Left ventricle myocardium superior (tissue), 1 donor: Measurements from ENCODE around the gene LGALS3BP. TPM values are rescaled to one million over a fixed set of nuclear protein-coding genes. Genes with fewer than 3 reads are reported as not detected.
A peak's percentile ranks its signal among the peaks of the same experiment; 100 is the strongest.
"Not testable (repeated sequence)": the region's sequence is repeated elsewhere in the genome, so short reads cannot be mapped to it uniquely, and the experiment has no call there.

Experiments
- ATAC-seq: fragments of 200-7000 bp; cut with Tn5 transposase; one replicate; pipeline ENCODE4 v1.9.1; 2020; ENCODE audit warnings: mild to moderate bottlenecking, moderate library complexity
- DNase-seq: peaks from one replicate; pipeline ENCODE4 v3.0.0-alpha.2; 2020
- intact Hi-C: fragments of 100-400 bp; cut with micrococcal nuclease; formaldehyde crosslinking; loops from one replicate; pipeline ENCODE4 v1.11.0; 2022
- total RNA-seq: library from RNA; stranded (reverse); fragmentation: NEBNext Ultra II Directional; extraction: Animal tissue kit (Norgen Biotek cat#: 25700); gene quantifications from one replicate; pipeline ENCODE4 v1.2.1, GENCODE V29; 2021
- donor health status: DM: no; HTN: yes; CAD: no; lungs with severe emphysema.

The LGALS3BP gene
- total RNA-seq, 1 donor from 2014 or later, result 822 TPM

DNA sequence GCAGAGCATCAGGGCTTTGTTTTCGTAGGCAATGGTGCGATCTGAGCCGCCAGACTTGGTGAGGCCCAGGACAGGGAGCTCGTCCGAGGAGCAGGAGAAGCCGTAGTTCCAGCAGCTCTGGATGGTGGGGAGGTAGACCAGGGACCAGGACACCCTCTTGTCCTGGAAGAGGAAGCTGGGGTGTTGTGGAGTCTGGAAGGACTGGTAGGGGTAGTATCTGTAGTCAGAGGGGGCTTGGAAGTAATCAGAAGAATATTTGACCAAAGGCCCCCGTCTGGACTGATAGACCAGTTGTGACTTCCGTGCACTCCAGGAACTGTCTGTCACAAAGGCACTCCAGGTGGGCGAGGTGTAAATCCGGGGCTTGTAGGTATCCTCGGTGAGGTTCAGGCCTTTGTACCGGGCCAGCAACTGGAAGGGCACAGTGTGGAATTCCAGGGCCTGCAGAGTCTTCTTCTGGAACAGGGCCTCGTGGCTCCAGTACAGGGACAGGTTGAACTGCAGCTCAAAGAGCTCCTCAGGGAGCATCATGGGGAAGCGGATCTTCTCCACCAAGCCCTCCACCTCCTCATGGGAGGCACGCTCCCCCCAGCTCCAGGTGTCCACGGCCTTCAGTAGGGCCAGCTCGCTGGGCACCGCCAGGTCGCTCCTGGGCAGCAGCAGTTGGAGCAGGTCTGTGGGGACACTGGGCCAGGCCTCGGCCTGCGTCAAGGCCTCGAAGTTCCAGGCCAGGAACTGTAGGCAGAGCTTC lies 7.8 kb downstream of the LGALS3BP start:
- no peak for ATAC-seq
- intact Hi-C loops, result loop anchor here (5.0 to 10.0 kb wide), 2 partner anchors 47 to 100 kb away; partner anchors contain the start of gene TIMP2
- DNase-seq, result no peak

DNA sequence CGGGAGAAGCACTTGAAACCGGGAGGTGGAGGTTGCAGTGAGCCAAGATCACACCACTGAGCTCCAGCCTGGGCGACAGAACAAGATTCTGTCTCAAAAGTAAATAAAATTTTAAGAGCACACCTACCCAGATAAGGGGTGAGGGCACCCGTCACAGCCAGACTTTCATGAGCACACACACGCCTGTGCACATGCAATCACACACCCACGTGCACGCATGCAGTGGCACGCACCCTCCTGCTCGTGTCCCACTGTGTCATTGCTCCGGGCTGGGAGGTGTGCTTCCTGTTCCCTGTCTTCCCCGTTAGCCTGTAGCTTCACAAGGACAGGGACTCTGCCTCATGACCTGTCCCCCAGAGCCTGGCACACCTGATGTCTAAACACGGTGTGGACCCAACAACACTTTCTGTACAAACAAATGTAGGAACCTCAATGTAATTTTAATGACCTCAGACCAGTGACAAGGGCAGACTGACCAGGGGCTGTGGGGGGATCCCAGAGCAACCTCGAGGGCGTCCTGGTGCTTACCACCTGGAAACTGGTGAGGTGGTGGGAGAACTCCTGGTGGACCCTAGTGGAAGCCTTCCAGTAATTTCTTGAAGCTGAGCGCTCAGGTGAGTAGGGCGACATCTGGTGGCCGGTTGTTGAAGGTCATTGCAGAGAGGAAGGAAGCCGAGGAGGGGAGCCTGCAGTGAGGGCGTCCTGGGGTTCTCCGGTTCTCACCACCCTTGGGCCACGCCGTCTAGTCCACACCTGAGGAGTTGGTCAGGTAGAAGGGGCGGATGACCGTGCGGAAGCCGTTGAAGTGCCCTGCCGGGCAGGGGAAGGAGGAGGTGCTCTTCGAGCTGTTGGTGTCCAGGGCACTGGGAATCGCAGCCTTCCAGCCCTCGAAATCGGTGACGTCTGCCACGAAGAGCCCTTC lies 8.6 kb downstream of the LGALS3BP start:
- DNase-seq, result peak; percentile 90
- intact Hi-C loops, result loop anchor here (5.0 to 10.0 kb wide), 2 partner anchors 46 to 99 kb away; partner anchors contain the start of gene TIMP2
- ATAC-seq, result peak; percentile 51

DNA sequence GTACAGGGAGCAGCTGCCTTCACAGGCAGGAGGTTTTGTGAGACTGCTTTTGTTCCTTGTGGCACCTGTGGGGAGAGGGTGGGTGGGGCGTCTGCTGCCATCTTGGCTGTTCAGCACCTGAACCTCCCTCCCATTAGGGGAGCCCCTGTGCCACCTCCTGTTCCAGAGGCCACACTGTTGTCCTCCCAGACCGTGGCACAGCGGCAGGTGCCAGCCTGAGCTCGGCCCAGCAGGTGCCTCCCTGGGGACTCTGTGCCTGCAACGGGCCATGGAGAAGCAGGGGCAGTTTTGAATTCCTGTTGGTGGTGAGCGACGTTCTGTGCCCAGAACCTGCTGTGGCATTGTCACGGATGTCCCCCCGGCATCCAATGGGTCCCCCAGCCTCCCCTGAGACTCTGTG lies 9.9 kb downstream of the LGALS3BP start:
- intact Hi-C loops, result loop anchor here (5.0 to 10.0 kb wide), 2 partner anchors 45 to 98 kb away; partner anchors contain the start of gene TIMP2
- DNase-seq (no peak), ATAC-seq (no peak)

DNA sequence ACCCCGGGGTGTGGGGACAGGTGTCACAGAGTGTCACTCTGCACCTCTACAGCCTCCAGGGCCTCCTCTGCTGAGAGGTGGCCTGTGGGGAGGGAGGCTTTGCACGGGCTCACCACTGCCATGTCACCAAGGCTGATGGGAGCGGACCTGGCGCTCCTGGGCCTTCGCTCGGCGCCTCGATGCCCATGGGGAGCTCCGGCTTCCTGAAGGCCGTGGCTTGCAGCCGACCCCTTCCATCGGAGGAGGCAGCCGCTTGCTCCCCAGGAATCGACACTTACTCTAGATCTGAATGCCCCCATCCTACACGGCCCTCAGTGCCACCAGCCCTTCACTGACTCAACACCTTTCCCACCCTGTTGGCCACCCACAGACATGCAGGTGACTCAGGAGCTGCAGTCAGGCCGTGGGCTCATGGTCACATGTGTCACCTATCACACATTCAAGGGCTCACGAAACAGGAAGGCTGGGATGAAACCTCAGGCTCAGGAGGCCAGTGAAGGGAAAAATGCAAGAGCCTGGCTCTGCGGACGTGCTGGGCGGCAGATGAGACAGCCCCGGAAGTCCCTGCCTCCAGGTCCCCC lies 11.9 kb downstream of the LGALS3BP start:
- intact Hi-C loops, result no loop called here
- DNase-seq, result no peak

DNA sequence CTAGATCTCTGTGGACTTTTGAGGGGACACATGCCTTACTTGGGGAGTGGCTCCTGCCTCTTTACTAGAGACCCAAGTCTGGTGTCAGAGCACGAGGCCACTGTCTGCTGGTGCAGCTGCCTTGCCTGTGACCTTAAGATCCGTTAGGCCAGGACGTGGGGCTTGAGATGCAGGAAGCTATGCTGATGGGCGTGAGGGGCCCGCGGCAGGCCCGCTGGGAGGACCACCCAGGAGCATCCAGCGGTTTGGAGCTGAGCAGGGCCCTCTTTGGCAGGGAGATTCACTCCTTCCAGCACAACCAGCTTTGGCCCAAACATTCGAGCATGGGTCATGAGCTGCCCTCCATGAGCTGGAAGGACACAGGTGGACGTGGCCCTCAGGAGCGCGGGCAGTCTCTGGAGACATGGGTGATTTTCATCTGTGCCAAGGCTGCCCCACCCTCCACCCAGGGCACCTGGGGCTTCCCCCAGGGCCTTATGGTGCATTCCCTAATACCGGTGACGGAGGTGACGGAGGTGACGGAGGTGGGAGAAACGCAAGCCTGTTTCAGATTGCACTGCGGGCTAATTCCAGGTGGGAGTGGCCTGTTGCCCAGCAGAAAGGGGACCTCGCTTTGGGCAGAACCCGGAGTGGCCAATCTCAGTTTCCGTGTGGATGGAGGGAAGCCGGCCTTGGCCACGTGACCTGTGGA lies 12.7 kb downstream of the LGALS3BP start:
- intact Hi-C loops, result no loop called here
- ATAC-seq (no peak), DNase-seq (no peak)

More for the DNA sequence above, 11.9 kb downstream of the LGALS3BP start:
- no peak for ATAC-seq

DNA sequence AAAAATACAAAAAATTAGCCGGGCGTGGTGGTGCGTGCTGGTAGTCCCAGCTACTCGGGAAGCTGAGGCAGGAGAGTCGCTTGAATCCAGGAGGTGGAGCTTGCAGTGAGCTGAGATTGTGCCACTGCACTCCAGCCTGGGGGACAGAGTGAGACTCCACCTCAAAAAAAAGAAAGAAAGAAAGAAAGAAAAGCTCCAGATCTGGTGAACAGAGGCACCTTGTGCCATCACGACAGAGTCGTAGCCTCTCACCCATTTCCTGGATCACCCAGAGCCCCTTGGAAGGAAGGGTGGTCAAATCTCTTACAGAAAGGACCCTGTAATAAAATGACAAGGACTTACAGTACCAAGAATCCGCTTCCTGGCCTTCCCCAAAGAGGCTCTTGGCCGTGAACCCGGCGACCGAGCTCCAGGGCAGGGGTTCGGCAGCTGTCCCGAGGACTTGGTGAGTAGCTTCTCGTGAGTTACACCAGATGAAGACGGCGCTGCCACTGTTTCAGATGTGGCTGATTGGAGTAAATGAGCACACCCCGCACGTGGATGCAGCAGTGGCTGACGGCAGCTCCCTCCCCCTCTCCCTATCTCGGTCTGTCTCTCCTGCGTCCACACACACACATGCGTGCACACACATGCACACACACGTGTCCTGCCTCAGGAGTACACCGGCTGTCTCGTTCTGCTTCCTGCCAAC lies 13.5 kb downstream of the LGALS3BP start:
- intact Hi-C loops, result no loop called here
- ATAC-seq (no peak), DNase-seq (no peak)

DNA sequence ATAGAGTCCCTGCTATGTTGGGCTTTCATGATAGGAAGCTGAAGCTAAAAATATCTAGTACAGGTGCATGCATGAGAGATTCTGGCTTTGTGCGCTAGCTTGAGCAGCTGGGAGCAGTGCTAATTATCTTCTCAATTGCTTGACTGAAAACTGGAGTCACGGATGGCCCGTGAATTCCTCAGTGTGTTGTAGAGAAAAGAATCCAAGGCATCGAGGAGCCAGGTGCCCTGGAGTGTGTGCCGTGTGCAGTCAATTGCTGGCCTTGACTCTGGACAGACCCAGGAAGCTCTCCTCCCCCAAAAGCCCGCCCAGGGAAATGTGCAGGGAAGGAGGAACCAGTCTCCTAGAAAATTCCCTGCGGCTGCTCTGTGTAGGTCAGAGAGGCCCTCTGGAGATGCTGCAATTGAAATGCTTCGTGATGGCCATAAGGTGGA lies 14.2 kb downstream of the LGALS3BP start:
- DNase-seq (no peak), ATAC-seq (no peak)
- intact Hi-C loops, result no loop called here

DNA sequence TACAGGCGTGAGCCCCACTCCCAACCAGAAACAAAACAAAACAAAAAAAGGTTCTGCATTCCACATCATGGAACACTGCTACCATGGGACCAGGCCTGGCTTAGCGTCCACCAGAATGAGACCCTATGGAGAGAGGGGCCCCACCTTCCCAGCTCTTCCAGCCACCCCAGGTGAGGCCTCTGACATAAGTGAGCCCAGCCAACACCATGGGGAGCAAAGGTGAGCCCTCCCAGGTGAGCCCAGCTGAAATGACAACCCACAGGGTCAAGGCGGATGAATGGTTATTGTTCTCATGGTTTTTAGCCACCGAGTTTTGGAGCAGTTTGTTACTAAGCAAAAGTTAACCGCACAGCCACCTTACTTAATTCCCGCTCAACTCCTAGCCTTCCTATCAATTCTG lies 16.3 kb downstream of the LGALS3BP start:
- intact Hi-C loops, result no loop called here
- ATAC-seq (no peak), DNase-seq (no peak)

DNA sequence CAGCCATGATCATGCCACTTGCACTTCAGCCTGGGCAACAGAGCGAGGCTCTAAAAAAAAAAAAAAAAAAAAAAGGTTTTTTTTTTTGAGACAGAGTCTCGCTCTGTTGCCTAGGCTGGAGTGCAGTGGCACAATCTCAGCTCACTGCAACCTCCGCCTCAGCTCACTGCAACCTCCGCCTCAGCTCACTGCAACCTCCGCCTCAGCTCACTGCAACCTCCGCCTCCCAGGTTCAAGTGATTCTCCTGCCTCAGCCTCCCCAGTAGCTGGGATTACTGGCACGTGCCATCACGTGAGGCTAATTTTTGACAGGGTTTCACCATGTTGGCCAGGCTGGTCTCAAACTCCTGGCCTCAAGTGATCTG lies 16.8 kb downstream of the LGALS3BP start:
- intact Hi-C loops, DNase-seq, ATAC-seq: not testable (repeated sequence)

DNA sequence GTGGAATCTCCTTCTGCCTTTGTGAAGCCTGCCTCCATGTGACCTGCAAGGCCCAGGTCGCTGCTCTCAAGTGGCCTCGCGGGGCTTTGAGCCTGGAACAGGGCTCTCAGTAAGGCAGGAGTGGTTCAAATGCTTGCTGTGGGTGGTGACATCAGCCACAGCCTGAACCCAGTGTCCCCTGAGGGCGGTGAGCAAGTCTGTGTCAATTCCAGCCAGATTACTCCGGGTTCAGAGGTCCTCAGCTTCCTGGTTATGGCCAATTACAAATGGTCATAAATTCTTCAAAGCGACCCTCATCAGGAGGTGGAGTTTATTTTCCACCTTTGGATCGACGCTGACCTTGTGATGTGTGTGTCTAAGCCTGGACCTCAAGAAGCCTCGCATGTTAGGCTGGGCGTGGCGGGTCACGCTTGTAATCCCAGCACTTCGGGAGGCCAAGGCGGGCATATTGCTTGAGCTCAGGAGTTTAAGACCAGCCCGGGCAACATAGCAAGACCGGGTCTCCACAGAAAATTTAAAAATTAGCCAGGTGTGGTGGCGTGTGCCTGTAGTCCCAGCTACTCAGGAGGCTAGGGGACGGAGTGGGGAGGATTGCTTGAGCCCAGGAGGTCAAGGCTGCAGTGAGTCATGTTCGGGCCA lies 17.3 kb downstream of the LGALS3BP start:
- DNase-seq, result no peak
- intact Hi-C loops, result no loop called here
- ATAC-seq, result peak; percentile 32

DNA sequence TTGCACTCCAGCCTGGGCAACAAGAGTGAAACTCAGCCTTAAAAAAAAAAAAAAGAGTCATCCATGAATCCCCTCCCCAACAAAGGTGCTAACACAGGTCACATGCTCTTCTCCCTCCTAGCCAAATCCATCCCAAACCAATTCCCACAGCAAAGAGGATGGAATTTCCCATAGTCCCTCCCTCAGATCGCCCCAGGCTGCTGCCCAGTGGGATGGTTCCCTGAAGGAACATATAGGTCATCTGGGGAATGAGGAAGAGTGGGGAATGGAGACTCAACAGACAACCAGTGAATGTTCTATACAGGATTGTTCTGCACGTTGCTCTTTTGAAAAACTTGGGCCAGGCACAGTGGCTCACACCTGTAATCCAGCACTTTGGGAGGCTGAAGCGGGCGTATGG lies 18.2 kb downstream of the LGALS3BP start:
- ATAC-seq (no peak), DNase-seq (no peak)
- intact Hi-C loops, result no loop called here

DNA sequence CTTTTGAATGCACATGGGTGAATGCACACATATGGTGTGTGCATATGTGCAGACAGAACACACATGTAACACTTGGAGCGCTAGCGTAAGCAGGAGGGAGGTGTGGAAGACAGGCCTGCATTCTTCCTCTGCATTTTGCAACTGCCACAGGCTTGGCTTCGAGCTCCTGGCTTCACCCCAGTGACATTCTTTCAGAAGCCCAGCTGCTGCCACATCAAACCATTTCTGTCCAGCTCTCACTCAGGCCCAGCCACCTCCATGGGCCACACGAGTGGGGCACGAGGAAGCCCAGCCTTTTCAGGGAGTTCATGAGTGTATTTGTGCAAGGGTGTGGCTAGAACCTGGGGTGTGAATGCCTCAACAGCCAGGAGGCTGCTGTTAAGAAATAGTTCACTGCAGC lies 18.8 kb downstream of the LGALS3BP start:
- DNase-seq (peak; percentile 57), ATAC-seq (peak; percentile 91)

DNA sequence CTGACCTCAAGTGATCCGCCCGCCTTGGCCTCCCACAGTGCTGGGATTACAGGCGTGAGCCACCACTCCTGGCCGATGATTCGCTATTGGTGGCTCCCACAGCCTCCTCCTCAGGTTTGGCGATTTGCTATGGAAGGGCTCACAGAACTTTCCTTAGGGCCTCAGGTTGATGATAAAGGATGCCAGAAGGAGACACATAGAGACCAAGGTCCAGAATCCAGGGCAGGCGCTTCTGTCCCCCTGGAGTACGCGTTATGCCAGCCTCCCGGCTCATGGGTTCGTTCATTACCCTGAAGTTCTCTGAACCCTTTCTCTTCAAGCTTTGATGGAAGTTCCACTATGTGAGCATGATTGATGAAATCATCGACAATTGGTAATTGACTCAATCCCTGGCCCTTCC lies 19.9 kb downstream of the LGALS3BP start:
- ATAC-seq (no peak), DNase-seq (no peak)
- intact Hi-C loops, result no loop called here

More for the DNA sequence above, 18.8 kb downstream of the LGALS3BP start:
- intact Hi-C loops, result no loop called here

DNA sequence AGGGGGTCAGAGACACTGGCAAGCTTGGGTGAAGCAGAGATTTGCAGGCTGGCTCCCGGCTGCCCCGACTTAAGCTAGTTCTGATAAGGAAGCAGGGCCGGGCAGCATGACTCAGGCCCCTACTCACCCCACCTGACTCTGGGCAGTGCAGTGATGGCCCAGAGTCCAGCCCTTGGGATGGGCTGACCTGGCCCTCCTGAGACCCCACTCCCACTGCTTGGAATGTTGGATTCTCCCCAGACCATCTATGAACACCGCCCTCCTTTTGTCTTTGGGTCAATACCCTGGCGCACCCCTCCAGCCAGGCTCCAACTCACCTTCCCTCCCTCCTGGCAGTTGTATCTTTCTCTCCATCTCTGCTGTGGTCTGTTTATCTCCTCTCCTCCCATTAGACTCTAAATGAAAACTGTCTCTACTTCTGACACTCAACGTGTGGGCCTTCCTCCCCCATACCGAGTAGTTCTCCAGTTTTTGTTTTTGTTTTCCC lies 21.0 kb downstream of the LGALS3BP start:
- ATAC-seq (no peak), DNase-seq (no peak)
- intact Hi-C loops, result no loop called here

DNA sequence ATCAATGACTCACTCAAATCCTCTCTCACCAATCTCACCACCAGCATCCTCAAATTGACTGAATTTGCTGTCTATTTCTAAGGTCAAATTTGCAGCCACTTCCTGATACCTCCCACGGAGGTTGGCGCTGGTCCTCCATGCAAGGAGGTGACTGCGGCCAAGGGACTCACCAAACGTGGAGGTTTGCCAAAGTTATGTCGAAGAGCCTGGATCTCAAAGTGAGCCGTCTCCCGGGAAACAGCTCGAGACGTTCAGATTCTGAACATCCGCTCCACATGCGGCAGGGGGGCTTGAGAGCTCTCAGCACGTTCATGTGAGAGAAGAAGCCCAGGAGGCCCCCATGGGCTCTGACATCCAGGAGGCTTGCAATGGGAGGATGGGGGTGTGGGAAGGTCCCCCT lies 22.6 kb downstream of the LGALS3BP start:
- ATAC-seq (no peak), DNase-seq (no peak)
- intact Hi-C loops, result no loop called here

DNA sequence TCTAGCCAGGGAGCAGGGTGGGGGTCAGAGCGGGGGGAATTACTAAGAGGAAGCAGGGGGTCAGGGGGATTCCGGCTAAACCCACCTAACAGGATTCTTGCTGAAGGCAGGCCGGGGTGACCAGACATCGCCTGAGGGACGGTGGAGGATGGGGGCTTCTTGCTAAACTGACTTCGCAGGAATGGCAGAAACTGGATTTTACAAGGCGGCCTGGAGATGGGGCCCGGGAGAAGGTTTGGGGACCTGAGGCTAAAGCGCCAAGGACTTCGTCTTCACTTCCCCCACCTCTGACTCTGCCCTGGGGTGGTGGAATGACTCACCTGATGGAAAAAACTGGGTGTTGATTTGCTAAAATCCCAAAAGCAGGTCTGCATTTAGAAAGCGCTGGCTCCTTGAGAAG lies 23.5 kb downstream of the LGALS3BP start:
- intact Hi-C loops, result no loop called here
- DNase-seq (no peak), ATAC-seq (no peak)

DNA sequence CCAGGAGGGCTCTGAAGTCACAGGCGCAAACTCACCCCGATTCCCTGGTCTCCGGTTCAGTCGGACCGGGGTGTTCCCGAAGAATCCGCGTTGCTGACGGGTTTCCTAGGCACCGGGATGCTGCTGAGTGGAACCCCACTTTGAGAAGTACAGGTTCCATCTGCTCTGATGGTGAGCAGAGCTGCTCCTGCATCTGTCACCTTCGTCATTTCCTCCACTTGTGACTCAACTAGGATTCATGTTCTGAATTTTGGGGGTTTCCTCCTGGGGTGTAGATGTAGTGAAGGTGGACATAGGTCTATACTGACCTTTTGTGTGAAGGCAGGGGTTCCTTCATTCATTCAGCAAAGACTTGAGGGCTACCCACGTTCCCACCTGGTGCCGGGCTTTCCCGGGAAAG lies 25.0 kb downstream of the LGALS3BP start:
- ATAC-seq, result no peak
- intact Hi-C loops, result no loop called here
- no peak for DNase-seq
